Calu3 (cell line): ENCODE data around the gene RALGPS1. TPM values are rescaled to one million over a fixed set of nuclear protein-coding genes. Genes with fewer than 3 reads are reported as not detected.

ENCODE experiments used
- BruUV-seq: library from RNA; stranded (reverse); fragments of 400-500 nt; replicated peaks from 2 replicates; lab custom pipeline; 2021; lab: Mats Ljungman, UMichigan
- CTCF ChIA-PET: fragments of 300-600 bp; sonication (Branson Sonifier 250); formaldehyde crosslinking; loops from one replicate; lab custom pipeline; 2022; ENCODE audit warnings: antibody characterized with exemption; lab: Charles Lee
- DNase-seq: peaks from one replicate; pipeline ENCODE4 v3.0.0; 2022
- H3K27ac Mint-ChIP-seq: one replicate; pipeline ENCODE4 v1.8.0; 2022; ENCODE audit warnings: mixed read lengths; ENCODE audit not compliant: unreplicated experiment
- H3K27me3 Mint-ChIP-seq: one replicate; pipeline ENCODE4 v1.8.0; 2022; ENCODE audit warnings: mixed read lengths; ENCODE audit not compliant: unreplicated experiment
- H3K36me3 Mint-ChIP-seq: one replicate; pipeline ENCODE4 v1.8.0; 2022; ENCODE audit warnings: mild to moderate bottlenecking, moderate library complexity, mixed read lengths; ENCODE audit not compliant: insufficient read depth, unreplicated experiment
- H3K4me1 Mint-ChIP-seq: one replicate; pipeline ENCODE4 v1.8.0; 2022; ENCODE audit warnings: mild to moderate bottlenecking, low read depth, mixed read lengths; ENCODE audit not compliant: unreplicated experiment
- H3K4me3 Mint-ChIP-seq: one replicate; pipeline ENCODE4 v1.8.0; 2022; ENCODE audit warnings: mild to moderate bottlenecking, low read depth, moderate library complexity, mixed read lengths; ENCODE audit not compliant: unreplicated experiment
- H3K9me3 Mint-ChIP-seq: one replicate; pipeline ENCODE4 v1.8.0; 2022; ENCODE audit warnings: low read depth, mixed read lengths; ENCODE audit not compliant: unreplicated experiment
- CTCF ChIP-seq: fragments of 200-600 bp; IDR thresholded peaks from one replicate; pipeline ENCODE4 v1.8.0; 2022; ENCODE audit warnings: antibody characterized with exemption; ENCODE audit not compliant: unreplicated experiment
- intact Hi-C: fragments of 100-400 bp; cut with micrococcal nuclease; formaldehyde crosslinking; loops from one replicate; pipeline ENCODE4 v1.10.0; 2022; ENCODE audit not compliant: unreplicated experiment
- total RNA-seq: library from RNA; stranded (reverse); gene quantifications from 2 replicates; pipeline ENCODE4 v1.2.3, GENCODE V29; 2022

RALGPS1 gene
- total RNA-seq, 1 experiment from 2014 or later = 8.3 TPM

- no peaks in the 10 kb centered on the region for H3K27me3 Mint-ChIP-seq
- peak; percentile 4 for DNase-seq
- peaks cover under 1% of the 10 kb centered on the region for H3K36me3 Mint-ChIP-seq
- CTCF ChIA-PET = no interaction called here
- no peak overlapping the region for H3K4me3 Mint-ChIP-seq
- no TSS peak for BruUV-seq
- H3K27ac Mint-ChIP-seq = no peak overlapping the region
- H3K9me3 Mint-ChIP-seq = no peaks in the 10 kb centered on the region
- intact Hi-C loops = no loop called here
- no peak for TF ChIP-seq CTCF
- no peaks in the 10 kb centered on the region for H3K4me1 Mint-ChIP-seq
These were observed 29.4 kb upstream of the RALGPS1 start for GRCh38 chr9:126885131-126885641.

GRCh38 chr9:126886034-126886822 is 28.4 kb upstream of the RALGPS1 start:
- Mint-ChIP-seq H3K4me3 (no peak overlapping the region), H3K9me3 (no peaks in the 10 kb centered on the region), H3K36me3 (no peaks in the 10 kb centered on the region), H3K4me1 (no peaks in the 10 kb centered on the region), H3K27ac (no peak overlapping the region), H3K27me3 (no peaks in the 10 kb centered on the region)
- intact Hi-C loops = no loop called here
- CTCF ChIA-PET = no interaction called here
- TF ChIP-seq CTCF = no peak
- no TSS peak for BruUV-seq
- no peak for DNase-seq

GRCh38 chr9:126886897-126887296 is 27.7 kb upstream of the RALGPS1 start:
- no peaks in the 10 kb centered on the region for H3K4me1 Mint-ChIP-seq
- CTCF ChIA-PET = no interaction called here

GRCh38 chr9:126891676-126892075 is 22.9 kb upstream of the RALGPS1 start:
- DNase-seq = no peak
- H3K36me3 Mint-ChIP-seq = no peaks in the 10 kb centered on the region
- CTCF ChIA-PET = no interaction called here
- intact Hi-C loops = no loop called here
- no peak for TF ChIP-seq CTCF
- BruUV-seq = no TSS peak
- no peak overlapping the region for H3K27ac Mint-ChIP-seq
- H3K4me1 Mint-ChIP-seq = no peaks in the 10 kb centered on the region
- no peak overlapping the region for H3K4me3 Mint-ChIP-seq
- H3K27me3 Mint-ChIP-seq = no peaks in the 10 kb centered on the region
- H3K9me3 Mint-ChIP-seq = no peaks in the 10 kb centered on the region

More at GRCh38 chr9:126886897-126887296, 27.7 kb upstream of the RALGPS1 start:
- H3K27me3 Mint-ChIP-seq = no peaks in the 10 kb centered on the region
- intact Hi-C loops = no loop called here
- BruUV-seq = no TSS peak
- no peaks in the 10 kb centered on the region for H3K9me3 Mint-ChIP-seq
- H3K36me3 Mint-ChIP-seq = no peaks in the 10 kb centered on the region
- no peak overlapping the region for H3K4me3 Mint-ChIP-seq
- DNase-seq = no peak
- TF ChIP-seq CTCF = no peak
- no peak overlapping the region for H3K27ac Mint-ChIP-seq
